NCI-H526 (cell line): Measurements from ENCODE around the gene OSTC.

Source experiments
- DNase-seq, 2 experiments: peaks; one replicate each; lab custom pipeline; 2025; lab: John Stamatoyannopoulos, UW

The OSTC gene

GRCh38 chr4:108716340-108716739 lies 65.9 kb downstream of the OSTC start:
- no peak for DNase-seq

GRCh38 chr4:108717386-108717785 lies 67.0 kb downstream of the OSTC start:
- DNase-seq, result no peak
